WERI-Rb-1 (cell line): ENCODE measurements around the gene APLP2.

Experiments
- DNase-seq: peaks from one replicate; pipeline ENCODE4 v3.0.0-alpha.2; 2020
- H3K27ac ChIP-seq: fragments of 250-450 bp; sonication (Bioruptor Pico); 2 replicates; pipeline ENCODE4 v1.5.1; 2020; ENCODE audit warnings: mild to moderate bottlenecking, moderate library complexity
- H3K27me3 ChIP-seq: fragments of 250-450 bp; sonication (Bioruptor Pico); 2 replicates; pipeline ENCODE4 v1.5.1; 2021; ENCODE audit warnings: mild to moderate bottlenecking, low read depth, moderate library complexity; ENCODE audit not compliant: insufficient read depth, severe bottlenecking
- H3K36me3 ChIP-seq: fragments of 250-450 bp; sonication (Bioruptor Pico); 2 replicates; pipeline ENCODE4 v1.5.1; 2020; ENCODE audit warnings: mild to moderate bottlenecking, moderate library complexity
- H3K4me3 ChIP-seq: 2 replicates; pipeline ENCODE4 v1.5.1; 2011; ENCODE audit warnings: low read depth, mild to moderate bottlenecking, control low read depth, low read length
- H3K9me3 ChIP-seq: fragments of 250-450 bp; sonication (Bioruptor Pico); 2 replicates; pipeline ENCODE4 v1.5.1; 2021; ENCODE audit warnings: mild to moderate bottlenecking, moderate library complexity; ENCODE audit not compliant: severe bottlenecking
- CTCF ChIP-seq: IDR thresholded peaks from 2 replicates; pipeline ENCODE4 v1.5.1; 2011; ENCODE audit warnings: low read depth, mild to moderate bottlenecking, control low read depth, inconsistent platforms, low read length

APLP2 gene

GRCh38 chr11:130181295-130182272 lies 111.9 kb downstream of the APLP2 start:
- DNase-seq = peak; percentile 62
- no peaks in the 10 kb centered on the region for H3K27me3 ChIP-seq
- H3K36me3 ChIP-seq = no peaks in the 10 kb centered on the region
- H3K9me3 ChIP-seq = no peaks in the 10 kb centered on the region
- no peak for TF ChIP-seq CTCF
- no peak overlapping the region for H3K4me3 ChIP-seq
- no peak overlapping the region for H3K27ac ChIP-seq

GRCh38 chr11:130183878-130184610 lies 114.3 kb downstream of the APLP2 start:
- DNase-seq = no peak
- Histone ChIP-seq H3K4me3 (no peak overlapping the region), H3K27ac (no peak overlapping the region), H3K27me3 (no peaks in the 10 kb centered on the region), H3K36me3 (no peaks in the 10 kb centered on the region), H3K9me3 (no peaks in the 10 kb centered on the region)
- TF ChIP-seq CTCF = no peak

GRCh38 chr11:130187096-130187495 lies 117.4 kb downstream of the APLP2 start:
- H3K4me3 ChIP-seq = no peak overlapping the region
- TF ChIP-seq CTCF = no peak
- H3K27me3 ChIP-seq = no peaks in the 10 kb centered on the region
- no peak for DNase-seq
- no peaks in the 10 kb centered on the region for H3K9me3 ChIP-seq
- H3K36me3 ChIP-seq = no peaks in the 10 kb centered on the region
- H3K27ac ChIP-seq = no peak overlapping the region

GRCh38 chr11:130188047-130188446 lies 118.4 kb downstream of the APLP2 start:
- H3K4me3 ChIP-seq = no peak overlapping the region
- no peaks in the 10 kb centered on the region for H3K27me3 ChIP-seq
- DNase-seq = no peak
- H3K27ac ChIP-seq = no peak overlapping the region
- no peaks in the 10 kb centered on the region for H3K36me3 ChIP-seq
- TF ChIP-seq CTCF = no peak
- H3K9me3 ChIP-seq = no peaks in the 10 kb centered on the region

GRCh38 chr11:130188585-130189347 lies 119.1 kb downstream of the APLP2 start:
- DNase-seq = no peak
- Histone ChIP-seq H3K4me3 (no peak overlapping the region), H3K27ac (no peak overlapping the region), H3K27me3 (no peaks in the 10 kb centered on the region), H3K36me3 (no peaks in the 10 kb centered on the region), H3K9me3 (no peaks in the 10 kb centered on the region)
- no peak for TF ChIP-seq CTCF
